H1 (cell line): Measurements from ENCODE around the gene METAP1D. TPM values are rescaled to one million over a fixed set of nuclear protein-coding genes. Genes with fewer than 3 reads are reported as not detected.

Experiments used
- CTCF ChIA-PET: fragments of 300-600 bp; sonication (Branson Sonifier 250); formaldehyde crosslinking; loops from one replicate; lab custom pipeline; 2021; ENCODE audit not compliant: partially characterized antibody; lab: Charles Lee
- POLR2A ChIA-PET: fragments of 300-600 bp; sonication (Branson Sonifier 250); formaldehyde crosslinking; loops from one replicate; lab custom pipeline; 2021; ENCODE audit warnings: inconsistent platforms; ENCODE audit not compliant: partially characterized antibody; lab: Charles Lee
- DNase-seq, 2 experiments: peaks; one replicate each; pipeline versions ENCODE4 v3.0.0 to v3.0.0-alpha.2; 2010 to 2022; ENCODE audit warnings: low spot score in 2 of 2, low read depth in 1 of 2, mixed read lengths in 1 of 2
- FAIRE-seq: peaks from 2 replicates; lab custom pipeline; 2011; peaks lifted over from hg19 to GRCh38; lab: Jason Lieb, UNC
- H2AFZ ChIP-seq: 2 replicates; pipeline ENCODE4 v1.8.1; 2012; ENCODE audit warnings: low read length, inconsistent platforms
- H2AK5ac ChIP-seq: 2 replicates; pipeline ENCODE4 v1.6.1; 2013; ENCODE audit warnings: low read depth, low read length
- H2BK120ac ChIP-seq: replicated peaks from 2 replicates; pipeline ENCODE3; 2013; ENCODE audit warnings: low read depth, low read length, inconsistent platforms
- H2BK12ac ChIP-seq: 2 replicates; pipeline ENCODE4 v1.6.1; 2013; ENCODE audit warnings: low read depth, low read length
- H2BK15ac ChIP-seq: 2 replicates; pipeline ENCODE4 v1.6.1; 2013; ENCODE audit warnings: low read length
- H2BK20ac ChIP-seq: 2 replicates; pipeline ENCODE4 v1.6.1; 2013; ENCODE audit warnings: low read length
- H2BK5ac ChIP-seq: 2 replicates; pipeline ENCODE4 v1.6.1; 2013; ENCODE audit warnings: low read depth, low read length
- H3K14ac ChIP-seq: 2 replicates; pipeline ENCODE4 v1.6.1; 2013; ENCODE audit warnings: inconsistent platforms; ENCODE audit not compliant: insufficient read length
- H3K18ac ChIP-seq: 2 replicates; pipeline ENCODE4 v1.6.1; 2013; ENCODE audit warnings: low read length; ENCODE audit errors: extremely low read depth
- H3K23ac ChIP-seq: 2 replicates; pipeline ENCODE4 v1.6.1; 2013; ENCODE audit warnings: inconsistent platforms; ENCODE audit not compliant: insufficient read length
- H3K23me2 ChIP-seq: 2 replicates; pipeline ENCODE4 v1.6.1; 2013; ENCODE audit warnings: low read depth, low read length
- H3K27ac ChIP-seq: 2 replicates; pipeline ENCODE4 v1.6.1; 2011; ENCODE audit warnings: low read depth, low read length, inconsistent platforms
- H3K27me3 ChIP-seq, 4 experiments: replicated peaks in 1 of 4; 1 replicate in 1 of 4; 2 replicates in 3 of 4; pipeline versions ENCODE4 v1.6.1 to v1.8.1; 2011 to 2013; ENCODE audit warnings: low read length in 3 of 4, mild to moderate bottlenecking in 3 of 4, inconsistent platforms in 2 of 4, mixed read lengths in 2 of 4, moderate library complexity in 1 of 4; ENCODE audit not compliant: control insufficient read depth in 3 of 4, insufficient read depth in 3 of 4; ENCODE audit errors: extremely low read depth in 1 of 4
- H3K36me3 ChIP-seq, 4 experiments: 2 replicates each; pipeline versions ENCODE4 v1.6.1 to v1.8.1; 2011 to 2013; ENCODE audit warnings: mild to moderate bottlenecking in 4 of 4, low read length in 3 of 4, moderate library complexity in 2 of 4, control low read depth in 1 of 4, inconsistent platforms in 1 of 4; ENCODE audit not compliant: insufficient read depth in 4 of 4, control insufficient read depth in 2 of 4
- H3K4ac ChIP-seq: replicated peaks from 2 replicates; pipeline ENCODE3; 2013; ENCODE audit warnings: low read length, low read depth, mixed read lengths, inconsistent platforms; ENCODE audit not compliant: insufficient read length
- H3K4me1 ChIP-seq, 4 experiments: replicated peaks in 1 of 4; 1 replicate in 1 of 4; 2 replicates in 3 of 4; pipeline versions ENCODE4 v1.6.1 to v1.8.1; 2011 to 2013; ENCODE audit warnings: low read length in 3 of 4, inconsistent platforms in 2 of 4, mixed read lengths in 1 of 4; ENCODE audit not compliant: insufficient read depth in 4 of 4, control insufficient read depth in 3 of 4
- H3K4me2 ChIP-seq, 2 experiments: 2 replicates each; pipeline versions ENCODE4 v1.6.1 to v1.8.1; 2011 to 2013; ENCODE audit warnings: low read depth in 2 of 2, low read length in 2 of 2, control low read depth in 1 of 2, inconsistent platforms in 1 of 2, mild to moderate bottlenecking in 1 of 2; ENCODE audit not compliant: insufficient read depth in 1 of 2
- H3K4me3 ChIP-seq, 4 experiments: fragments of 200-600, 300-600 bp in 1 of 4; sonication (generic), shearing (Covaris generic), sonication (Bioruptor Twin) in 1 of 4; 2 replicates each; pipeline versions ENCODE4 v1.5.1 to v1.8.1; 2011 to 2016; ENCODE audit warnings: low read length in 4 of 4, low read depth in 3 of 4, control low read depth in 2 of 4, inconsistent platforms in 2 of 4, mild to moderate bottlenecking in 2 of 4, mixed read lengths in 1 of 4, moderate library complexity in 1 of 4; ENCODE audit not compliant: insufficient read depth in 2 of 4; ENCODE audit errors: extremely low read depth in 1 of 4
- H3K56ac ChIP-seq: replicated peaks from 2 replicates; pipeline ENCODE3; 2013; ENCODE audit warnings: low read depth, mild to moderate bottlenecking, mixed read lengths, low read length, inconsistent platforms; ENCODE audit not compliant: insufficient read length
- H3K79me1 ChIP-seq: 2 replicates; pipeline ENCODE4 v1.6.1; 2013; ENCODE audit warnings: low read depth, low read length, control low read depth
- H3K79me2 ChIP-seq, 2 experiments: 2 replicates each; pipeline versions ENCODE4 v1.6.1 to v1.8.1; 2012 to 2013; ENCODE audit warnings: low read length in 2 of 2, mild to moderate bottlenecking in 2 of 2, inconsistent platforms in 1 of 2; ENCODE audit not compliant: insufficient read depth in 2 of 2, control insufficient read depth in 1 of 2
- H3K9ac ChIP-seq, 4 experiments: replicated peaks in 1 of 4; 1 replicate in 1 of 4; 2 replicates in 3 of 4; pipeline versions ENCODE4 v1.6.1 to v1.8.1; 2011 to 2013; ENCODE audit warnings: low read depth in 3 of 4, low read length in 3 of 4, control low read depth in 2 of 4, mild to moderate bottlenecking in 2 of 4, moderate library complexity in 2 of 4, inconsistent platforms in 1 of 4; ENCODE audit errors: extremely low read depth in 1 of 4
- H3K9me3 ChIP-seq, 2 experiments: 2 replicates each; pipeline versions ENCODE4 v1.6.1 to v1.8.1; 2012 to 2013; ENCODE audit warnings: mild to moderate bottlenecking in 2 of 2, moderate library complexity in 2 of 2, control low read depth in 1 of 2, inconsistent platforms in 1 of 2, low read depth in 1 of 2, low read length in 1 of 2, mixed read lengths in 1 of 2; ENCODE audit not compliant: insufficient read depth in 2 of 2
- H4K20me1 ChIP-seq, 2 experiments: replicated peaks in 1 of 2; 2 replicates each; pipeline versions ENCODE3 to v1.8.1; 2011 to 2013; ENCODE audit warnings: inconsistent platforms in 2 of 2, low read length in 2 of 2, mild to moderate bottlenecking in 1 of 2; ENCODE audit not compliant: insufficient read depth in 2 of 2, control insufficient read depth in 1 of 2
- H4K5ac ChIP-seq: 2 replicates; pipeline ENCODE4 v1.6.1; 2013; ENCODE audit warnings: low read length, low read depth, mixed read lengths, inconsistent platforms; ENCODE audit not compliant: insufficient read length
- H4K8ac ChIP-seq: 2 replicates; pipeline ENCODE4 v1.8.0; 2013; ENCODE audit warnings: mild to moderate bottlenecking, moderate library complexity, low read length, inconsistent platforms; ENCODE audit not compliant: insufficient read depth; ENCODE audit errors: extremely low read depth
- H4K91ac ChIP-seq: replicated peaks from 2 replicates; pipeline ENCODE3; 2013; ENCODE audit warnings: low read length, mixed read lengths, inconsistent platforms; ENCODE audit not compliant: insufficient read length
- ASH2L ChIP-seq: fragments of 200-600, 300-600 bp; sonication (generic); IDR thresholded peaks from one replicate; pipeline ENCODE4 v1.7.1; 2017; ENCODE audit warnings: low read length
- CEBPB ChIP-seq: IDR thresholded peaks from 2 replicates; pipeline ENCODE4 v1.6.1; 2012; ENCODE audit warnings: low read depth, low read length
- CHD2 ChIP-seq: IDR thresholded peaks from 2 replicates; pipeline ENCODE4 v1.6.1; 2012; ENCODE audit warnings: low read length, improper control_type of control experiment
- CTBP2 ChIP-seq: IDR thresholded peaks from 2 replicates; pipeline ENCODE4 v1.7.0; 2011; ENCODE audit warnings: borderline replicate concordance, mild to moderate bottlenecking, moderate library complexity, mixed read lengths, low read length; ENCODE audit not compliant: insufficient read depth, insufficient read length
- EZH2 ChIP-seq: fragments of 200-600 bp; sonication (generic); IDR thresholded peaks from 2 replicates; pipeline ENCODE4 v1.7.1; 2012; ENCODE audit warnings: low read depth, mild to moderate bottlenecking, moderate library complexity, low read length, inconsistent platforms; ENCODE audit not compliant: severe bottlenecking
- GTF2F1 ChIP-seq: IDR thresholded peaks from 2 replicates; pipeline ENCODE4 v1.6.1; 2012; ENCODE audit warnings: low read depth, low read length, improper control_type of control experiment, borderline replicate concordance
- JUN ChIP-seq: IDR thresholded peaks from 2 replicates; pipeline ENCODE4 v1.6.1; 2011; ENCODE audit warnings: low read depth, mild to moderate bottlenecking, improper control_type of control experiment, low read length
- NANOG ChIP-seq: IDR thresholded peaks from 2 replicates; pipeline ENCODE4 v1.6.1; 2011; ENCODE audit warnings: low read length, low read depth, mild to moderate bottlenecking, inconsistent platforms; ENCODE audit not compliant: insufficient read depth, poor library complexity, severe bottlenecking
- RAD21 ChIP-seq, 2 experiments: IDR thresholded peaks in 1 of 2; conservative IDR thresholded peaks in 1 of 2; 2 replicates each; pipeline ENCODE4 v1.6.1; 2011; ENCODE audit warnings: low read depth in 2 of 2, low read length in 2 of 2, improper control_type of control experiment in 1 of 2, inconsistent platforms in 1 of 2, mild to moderate bottlenecking in 1 of 2, moderate library complexity in 1 of 2
- SUZ12 ChIP-seq: fragments of 200-600 bp; sonication (generic); IDR thresholded peaks from 2 replicates; pipeline ENCODE4 v1.6.1; 2012; ENCODE audit warnings: mild to moderate bottlenecking, inconsistent platforms, low read length, moderate library complexity, mixed read lengths
- YY1 ChIP-seq: IDR thresholded peaks from 2 replicates; pipeline ENCODE4 v1.6.1; 2011; ENCODE audit warnings: low read depth, mild to moderate bottlenecking, low read length
- WGBS, 2 experiments: shearing (Covaris generic) in 1 of 2; methylation state at CpG; one replicate each; pipeline versions ENCODE4 v1.1.6 to v1.1.7; 2013 to 2015; ENCODE audit warnings: low lambda C conversion rate in 2 of 2, mixed read lengths in 2 of 2, inconsistent platforms in 1 of 2, low coverage in 1 of 2, missing lambda C conversion rate in 1 of 2; ENCODE audit not compliant: insufficient replicate concordance in 2 of 2, insufficient coverage in 1 of 2, insufficient read length in 1 of 2; ENCODE audit errors: extremely low coverage in 1 of 2, missing lambda C conversion rate in 1 of 2; 5-methylcytosine and 5-hydroxymethylcytosine counted together
- polyA plus RNA-seq, 7 experiments: library from polyadenylated mRNA; depleted of rRNA in 3 of 7; stranded (reverse) in 5 of 7; unstranded in 2 of 7; fragments of >200 nt in 5 of 7; fragments of 200-250 nt in 2 of 7; gene quantifications; 1 replicate in 5 of 7; 2 replicates in 1 of 7; 4 replicates in 1 of 7; pipeline versions ENCODE4 v1.2.1 to v1.2.3, GENCODE V29; 2011 to 2013; ENCODE audit warnings: missing spikeins in 2 of 7, mixed read lengths in 2 of 7
- total RNA-seq: library from RNA; stranded (reverse); fragmentation: NEBNext Ultra II Directional; extraction: Animal tissue kit (Norgen Biotek cat#: 25700); gene quantifications from 2 replicates; pipeline ENCODE4 v1.2.1, GENCODE V29; 2021
- TF ChIP-seq, protein P1 (sequence below), 3 experiments: IDR thresholded peaks; 1 replicate in 2 of 3; 2 replicates in 1 of 3; pipeline versions ENCODE4 v1.5.1 to v1.6.1; 2011; ENCODE audit warnings: low read length in 3 of 3, mild to moderate bottlenecking in 3 of 3, inconsistent platforms in 2 of 3, low read depth in 1 of 3, moderate library complexity in 1 of 3; ENCODE audit not compliant: insufficient read depth in 1 of 3; ENCODE audit errors: control extremely low read depth in 1 of 3

METAP1D gene
- total and polyA plus RNA-seq, 2 of the 8 experiments (the other 6 are each of a cell fraction or from before 2014, with no cell fraction given): 3.9 to 6.2 TPM

DNA sequence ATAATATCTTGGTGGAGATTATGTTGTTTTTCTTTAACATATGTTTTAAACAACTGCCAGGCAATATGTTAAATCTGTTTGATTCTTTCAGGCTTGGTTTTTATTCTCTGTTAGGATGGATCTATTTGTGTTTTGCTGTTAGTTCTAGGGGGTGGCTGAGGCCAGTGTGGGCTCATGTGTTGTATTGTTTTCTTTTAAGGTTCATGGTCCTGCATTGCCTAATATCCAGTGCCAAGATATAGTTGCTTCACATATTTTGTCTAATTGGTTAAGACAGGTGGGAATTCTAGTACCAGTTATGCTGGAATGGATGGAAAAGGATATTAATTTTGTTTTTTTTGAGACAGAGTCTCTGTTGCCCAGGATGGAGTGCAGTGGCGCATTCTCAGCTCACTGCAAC lies 7.6 kb downstream of the METAP1D start:
- no peak for FAIRE-seq
- 92% methylated on average over 1 of the region's 1 CpG; no CpG with 5 or more reads in 1 of the 2 experiments for WGBS, 2 experiments
- TF ChIP-seq YY1 (no peak), GTF2F1 (no peak), EZH2 (no peak), CHD2 (no peak), CEBPB (no peak), CTBP2 (no peak), SUZ12 (no peak), RAD21 (IDR thresholded peaks at IDR 0.05 in 1 of 2, conservative IDR thresholded peaks at IDR 0.05 in 1 of 2; ENCODE audit: low read depth in 2 of 2, low read length in 2 of 2) (no peak), ASH2L (no peak), JUN (no peak), NANOG (no peak)
- TF ChIP-seq, protein P1, sequence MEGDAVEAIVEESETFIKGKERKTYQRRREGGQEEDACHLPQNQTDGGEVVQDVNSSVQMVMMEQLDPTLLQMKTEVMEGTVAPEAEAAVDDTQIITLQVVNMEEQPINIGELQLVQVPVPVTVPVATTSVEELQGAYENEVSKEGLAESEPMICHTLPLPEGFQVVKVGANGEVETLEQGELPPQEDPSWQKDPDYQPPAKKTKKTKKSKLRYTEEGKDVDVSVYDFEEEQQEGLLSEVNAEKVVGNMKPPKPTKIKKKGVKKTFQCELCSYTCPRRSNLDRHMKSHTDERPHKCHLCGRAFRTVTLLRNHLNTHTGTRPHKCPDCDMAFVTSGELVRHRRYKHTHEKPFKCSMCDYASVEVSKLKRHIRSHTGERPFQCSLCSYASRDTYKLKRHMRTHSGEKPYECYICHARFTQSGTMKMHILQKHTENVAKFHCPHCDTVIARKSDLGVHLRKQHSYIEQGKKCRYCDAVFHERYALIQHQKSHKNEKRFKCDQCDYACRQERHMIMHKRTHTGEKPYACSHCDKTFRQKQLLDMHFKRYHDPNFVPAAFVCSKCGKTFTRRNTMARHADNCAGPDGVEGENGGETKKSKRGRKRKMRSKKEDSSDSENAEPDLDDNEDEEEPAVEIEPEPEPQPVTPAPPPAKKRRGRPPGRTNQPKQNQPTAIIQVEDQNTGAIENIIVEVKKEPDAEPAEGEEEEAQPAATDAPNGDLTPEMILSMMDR (IDR thresholded peaks at IDR 0.05; ENCODE audit: control extremely low read depth in 1 of 3, insufficient read depth in 1 of 3, low read depth in 1 of 3, low read length in 3 of 3): no peak

More for the DNA sequence above, 7.6 kb downstream of the METAP1D start:
- Histone ChIP-seq H4K8ac (no peak overlapping the region), H2BK20ac (no peak overlapping the region), H4K5ac (no peak overlapping the region), H2AFZ (no peak overlapping the region), H2BK120ac (no peak overlapping the region), H3K27me3 (no peaks in the 10 kb centered on the region), H3K23ac (no peak overlapping the region), H3K9ac (no peak overlapping the region), H3K4me3 (no peak overlapping the region), H3K79me2 (no peaks in the 10 kb centered on the region), H2BK15ac (no peak overlapping the region), H3K4me2 (no peak overlapping the region), H3K27ac (no peak overlapping the region), H3K36me3 (no peaks in the 10 kb centered on the region), H3K14ac (no peak overlapping the region), H2BK5ac (no peak overlapping the region), H3K18ac (no peak overlapping the region), H4K20me1 (no peaks in the 10 kb centered on the region), H3K79me1 (no peaks in the 10 kb centered on the region), H3K23me2 (no peaks in the 10 kb centered on the region), H4K91ac (no peak overlapping the region), H3K4ac (no peak overlapping the region), H3K56ac (no peak overlapping the region), H2BK12ac (no peak overlapping the region), H3K9me3 (no peaks in the 10 kb centered on the region), H2AK5ac (no peak overlapping the region), H3K4me1 (peaks cover 0 to 4% (median 2%) of the 10 kb centered on the region in 4 experiments; a peak in 2 of 7 replicates)
- DNase-seq: no peak
- ChIA-PET CTCF (no interaction called here), POLR2A (no interaction called here)
